ENCODE results near the gene ARHGAP10.

The ARHGAP10 gene

GRCh38 chr4:148109216-148109615 is 377.3 kb downstream of the ARHGAP10 start:
- DNase-seq, result no peak

- no peak for DNase-seq
Measured at GRCh38 chr4:148110169-148110568, 378.3 kb downstream of the ARHGAP10 start.

- DNase-seq, result no peak
Measured at GRCh38 chr4:148112231-148112982, 380.5 kb downstream of the ARHGAP10 start.

GRCh38 chr4:148114436-148114835 is 382.5 kb downstream of the ARHGAP10 start:
- no peak for DNase-seq

- DNase-seq, result no peak
Measured at GRCh38 chr4:148116264-148116663, 384.4 kb downstream of the ARHGAP10 start.

GRCh38 chr4:148116969-148117368 is 385.1 kb downstream of the ARHGAP10 start:
- no peak for DNase-seq

GRCh38 chr4:148118179-148118578 is 386.3 kb downstream of the ARHGAP10 start:
- DNase-seq, result no peak

- no peak for DNase-seq
Measured at GRCh38 chr4:148118633-148119032, 386.7 kb downstream of the ARHGAP10 start.

GRCh38 chr4:148120216-148120615 is 388.3 kb downstream of the ARHGAP10 start:
- no peak for DNase-seq

Measured in CD4-positive, alpha-beta T cell treated with Interleukin-17A for 4 hours (primary cell).